ENCODE data around the gene IL19. TPM values are rescaled to one million over a fixed set of nuclear protein-coding genes. Genes with fewer than 3 reads are reported as not detected.
A peak's percentile ranks its signal among the peaks of the same experiment; 100 is the strongest.

IL19 gene
- total and polyA plus RNA-seq, 9 of the 15 experiments (the other 6 are each of a cell fraction or from before 2014, with no cell fraction given): not detected

DNA sequence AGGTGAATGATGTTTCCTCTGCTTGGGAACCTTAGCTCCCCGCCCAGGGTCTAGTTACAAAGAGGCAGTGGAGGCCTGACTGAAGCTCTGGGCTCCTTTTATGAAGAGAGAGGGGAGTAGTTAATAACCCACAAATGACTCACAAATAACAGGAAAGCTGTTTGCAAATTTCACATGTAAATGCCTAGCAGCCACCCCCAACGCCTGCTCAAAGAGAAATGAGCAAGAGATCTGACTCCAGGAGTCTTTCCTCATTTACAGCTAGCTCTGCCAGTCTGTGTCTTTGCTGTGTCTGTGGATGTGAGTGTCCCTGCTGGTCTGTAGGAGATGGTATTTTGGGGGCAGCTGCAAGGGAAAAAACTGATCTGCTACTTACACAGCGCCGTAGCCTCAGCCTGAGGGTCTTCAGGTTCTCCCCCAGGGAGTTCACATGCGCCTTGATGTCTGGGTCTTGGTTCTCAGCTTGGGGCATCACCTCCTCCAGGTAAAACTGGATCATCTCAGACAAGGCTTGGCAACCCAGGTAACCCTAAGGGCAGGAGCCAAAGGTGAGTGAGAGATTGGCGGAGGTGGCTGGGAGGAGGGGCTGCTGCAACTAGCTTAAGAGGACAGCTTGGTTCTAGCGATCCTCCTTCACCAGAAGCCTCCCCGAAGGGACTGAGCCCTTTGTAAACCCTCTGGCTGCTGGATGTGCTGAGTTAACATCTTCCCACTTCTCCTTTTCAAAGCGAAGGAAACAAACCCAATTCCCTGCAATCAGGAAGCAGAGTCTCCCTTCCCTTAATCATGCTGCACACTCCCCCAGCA lies at the start of gene IL19 (continued):
- TF ChIP-seq ZNF77 (CRISPR knock-in tag; IDR thresholded peaks at IDR 0.05) (no peak), SMARCE1 (IDR thresholded peaks at IDR 0.05) (peak; percentile 50; the same call in 1 of the 2 replicates), RHOXF2B (CRISPR knock-in tag; conservative IDR thresholded peaks at IDR 0.05) (no peak), ARID1B (IDR thresholded peaks at IDR 0.05) (peak; percentile 16; the same call in 1 of the 2 replicates), ZNF561 (CRISPR knock-in tag; conservative IDR thresholded peaks at IDR 0.05) (no peak), C11orf30 (IDR thresholded peaks at IDR 0.05; ENCODE audit: low read depth) (peak; percentile 80), SPI1 (IDR thresholded peaks at IDR 0.05; ENCODE audit: borderline replicate concordance, low read depth, low read length) (peak; percentile 98), MXI1 (IDR thresholded peaks at IDR 0.05; ENCODE audit: low read depth, low read length) (no peak), SP2 (IDR thresholded peaks at IDR 0.05; ENCODE audit: extremely low read depth, low read depth, low read length, poor library complexity, severe bottlenecking) (no peak), DACH1 (IDR thresholded peaks at IDR 0.05; ENCODE audit: partially characterized antibody) (no peak), MEIS2 (IDR thresholded peaks at IDR 0.05; ENCODE audit: partially characterized antibody) (no peak), NEUROD1 (IDR thresholded peaks at IDR 0.05; ENCODE audit: borderline replicate concordance, low read depth, low read length, partially characterized antibody) (peak; percentile 22), HDAC1 (IDR thresholded peaks at IDR 0.05) (0 out of 4 replicates have a peak, but pooled peaks of 1 of the 2 experiments have one; percentile 31), RCOR1 (IDR thresholded peaks at IDR 0.05; ENCODE audit: borderline replicate concordance in 1 of 2, low read depth in 2 of 2, low read length in 2 of 2) (peak in 1 of 2 experiments; percentile 57; a peak in 1 of 4 replicates), NFE2 (IDR thresholded peaks at IDR 0.05; ENCODE audit: low read depth) (peak; percentile 52; the same call in 1 of the 2 replicates), MAFK (IDR thresholded peaks at IDR 0.05; ENCODE audit: low read length) (peak; percentile 30; the same call in 1 of the 2 replicates), NFRKB (IDR thresholded peaks at IDR 0.05; ENCODE audit: low read depth) (no peak)
- TF ChIP-seq, protein P1, sequence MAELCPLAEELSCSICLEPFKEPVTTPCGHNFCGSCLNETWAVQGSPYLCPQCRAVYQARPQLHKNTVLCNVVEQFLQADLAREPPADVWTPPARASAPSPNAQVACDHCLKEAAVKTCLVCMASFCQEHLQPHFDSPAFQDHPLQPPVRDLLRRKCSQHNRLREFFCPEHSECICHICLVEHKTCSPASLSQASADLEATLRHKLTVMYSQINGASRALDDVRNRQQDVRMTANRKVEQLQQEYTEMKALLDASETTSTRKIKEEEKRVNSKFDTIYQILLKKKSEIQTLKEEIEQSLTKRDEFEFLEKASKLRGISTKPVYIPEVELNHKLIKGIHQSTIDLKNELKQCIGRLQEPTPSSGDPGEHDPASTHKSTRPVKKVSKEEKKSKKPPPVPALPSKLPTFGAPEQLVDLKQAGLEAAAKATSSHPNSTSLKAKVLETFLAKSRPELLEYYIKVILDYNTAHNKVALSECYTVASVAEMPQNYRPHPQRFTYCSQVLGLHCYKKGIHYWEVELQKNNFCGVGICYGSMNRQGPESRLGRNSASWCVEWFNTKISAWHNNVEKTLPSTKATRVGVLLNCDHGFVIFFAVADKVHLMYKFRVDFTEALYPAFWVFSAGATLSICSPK (IDR thresholded peaks at IDR 0.05; ENCODE audit: borderline replicate concordance): no peak
- TF ChIP-seq, protein P2, sequence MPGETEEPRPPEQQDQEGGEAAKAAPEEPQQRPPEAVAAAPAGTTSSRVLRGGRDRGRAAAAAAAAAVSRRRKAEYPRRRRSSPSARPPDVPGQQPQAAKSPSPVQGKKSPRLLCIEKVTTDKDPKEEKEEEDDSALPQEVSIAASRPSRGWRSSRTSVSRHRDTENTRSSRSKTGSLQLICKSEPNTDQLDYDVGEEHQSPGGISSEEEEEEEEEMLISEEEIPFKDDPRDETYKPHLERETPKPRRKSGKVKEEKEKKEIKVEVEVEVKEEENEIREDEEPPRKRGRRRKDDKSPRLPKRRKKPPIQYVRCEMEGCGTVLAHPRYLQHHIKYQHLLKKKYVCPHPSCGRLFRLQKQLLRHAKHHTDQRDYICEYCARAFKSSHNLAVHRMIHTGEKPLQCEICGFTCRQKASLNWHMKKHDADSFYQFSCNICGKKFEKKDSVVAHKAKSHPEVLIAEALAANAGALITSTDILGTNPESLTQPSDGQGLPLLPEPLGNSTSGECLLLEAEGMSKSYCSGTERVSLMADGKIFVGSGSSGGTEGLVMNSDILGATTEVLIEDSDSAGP (CRISPR knock-in tag; IDR thresholded peaks at IDR 0.05): no peak
- TF ChIP-seq, protein P3, sequence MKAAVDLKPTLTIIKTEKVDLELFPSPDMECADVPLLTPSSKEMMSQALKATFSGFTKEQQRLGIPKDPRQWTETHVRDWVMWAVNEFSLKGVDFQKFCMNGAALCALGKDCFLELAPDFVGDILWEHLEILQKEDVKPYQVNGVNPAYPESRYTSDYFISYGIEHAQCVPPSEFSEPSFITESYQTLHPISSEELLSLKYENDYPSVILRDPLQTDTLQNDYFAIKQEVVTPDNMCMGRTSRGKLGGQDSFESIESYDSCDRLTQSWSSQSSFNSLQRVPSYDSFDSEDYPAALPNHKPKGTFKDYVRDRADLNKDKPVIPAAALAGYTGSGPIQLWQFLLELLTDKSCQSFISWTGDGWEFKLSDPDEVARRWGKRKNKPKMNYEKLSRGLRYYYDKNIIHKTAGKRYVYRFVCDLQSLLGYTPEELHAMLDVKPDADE (conservative IDR thresholded peaks at IDR 0.05; ENCODE audit: control insufficient read depth, low read depth, low read length): no peak

All from K562 (cell line).